Measurements from ENCODE around the gene JAZF1.

Gene JAZF1

GRCh38 chr7:27918503-27918902 lies 262.1 kb downstream of the JAZF1 start:
- TF ChIP-seq POLR2AphosphoS5 (IDR thresholded peaks at IDR 0.05; ENCODE audit: low read depth, low read length): no peak
- no peak for TF ChIP-seq SIN3A (IDR thresholded peaks at IDR 0.05; ENCODE audit: borderline replicate concordance, insufficient read depth, low read length)
- no peak for TF ChIP-seq REST (IDR thresholded peaks at IDR 0.05; ENCODE audit: insufficient read depth in 1 of 2, low read depth in 2 of 2, low read length in 2 of 2)
- no peak for TF ChIP-seq FOXP2 (optimal IDR thresholded peaks at IDR 0.05; ENCODE audit: borderline replicate concordance, extremely low read depth, extremely low read length, insufficient read depth)
- no peak for TF ChIP-seq TAF1 (IDR thresholded peaks at IDR 0.05; ENCODE audit: borderline replicate concordance, insufficient read depth, low read length)

GRCh38 chr7:27917774-27918314 lies 262.8 kb downstream of the JAZF1 start:
- no peak for TF ChIP-seq TAF1 (IDR thresholded peaks at IDR 0.05; ENCODE audit: borderline replicate concordance, insufficient read depth, low read length)
- TF ChIP-seq POLR2AphosphoS5 (IDR thresholded peaks at IDR 0.05; ENCODE audit: low read depth, low read length): no peak

- TF ChIP-seq FOXP2 (optimal IDR thresholded peaks at IDR 0.05; ENCODE audit: borderline replicate concordance, extremely low read depth, extremely low read length, insufficient read depth): no peak
- no peak for TF ChIP-seq REST (IDR thresholded peaks at IDR 0.05; ENCODE audit: insufficient read depth in 1 of 2, low read depth in 2 of 2, low read length in 2 of 2)
- no peak for TF ChIP-seq POLR2AphosphoS5 (IDR thresholded peaks at IDR 0.05; ENCODE audit: low read depth, low read length)
- no peak for TF ChIP-seq SIN3A (IDR thresholded peaks at IDR 0.05; ENCODE audit: borderline replicate concordance, insufficient read depth, low read length)
- no peak for TF ChIP-seq TAF1 (IDR thresholded peaks at IDR 0.05; ENCODE audit: borderline replicate concordance, insufficient read depth, low read length)
These were observed 263.5 kb downstream of the JAZF1 start for GRCh38 chr7:27917119-27917518.

- TF ChIP-seq REST (IDR thresholded peaks at IDR 0.05; ENCODE audit: insufficient read depth in 1 of 2, low read depth in 2 of 2, low read length in 2 of 2): no peak
- no peak for TF ChIP-seq FOXP2 (optimal IDR thresholded peaks at IDR 0.05; ENCODE audit: borderline replicate concordance, extremely low read depth, extremely low read length, insufficient read depth)
- no peak for TF ChIP-seq TAF1 (IDR thresholded peaks at IDR 0.05; ENCODE audit: borderline replicate concordance, insufficient read depth, low read length)
- no peak for TF ChIP-seq SIN3A (IDR thresholded peaks at IDR 0.05; ENCODE audit: borderline replicate concordance, insufficient read depth, low read length)
- TF ChIP-seq POLR2AphosphoS5 (IDR thresholded peaks at IDR 0.05; ENCODE audit: low read depth, low read length): no peak
These were observed 264.2 kb downstream of the JAZF1 start for GRCh38 chr7:27916372-27916771.

GRCh38 chr7:27914409-27914808 lies 266.2 kb downstream of the JAZF1 start:
- TF ChIP-seq TAF1 (IDR thresholded peaks at IDR 0.05; ENCODE audit: borderline replicate concordance, insufficient read depth, low read length): no peak
- no peak for TF ChIP-seq POLR2AphosphoS5 (IDR thresholded peaks at IDR 0.05; ENCODE audit: low read depth, low read length)
- no peak for TF ChIP-seq SIN3A (IDR thresholded peaks at IDR 0.05; ENCODE audit: borderline replicate concordance, insufficient read depth, low read length)
- TF ChIP-seq FOXP2 (optimal IDR thresholded peaks at IDR 0.05; ENCODE audit: borderline replicate concordance, extremely low read depth, extremely low read length, insufficient read depth): no peak
- no peak for TF ChIP-seq REST (IDR thresholded peaks at IDR 0.05; ENCODE audit: insufficient read depth in 1 of 2, low read depth in 2 of 2, low read length in 2 of 2)
